ENCODE results near the gene FN1.

The FN1 gene

GRCh38 chr2:215356334-215356947, 79.4 kb downstream of the FN1 start:
- no peak for DNase-seq (ENCODE audit: low read depth)
- no peak overlapping the region for H3K4me3 ChIP-seq (replicated peaks; ENCODE audit: low read depth, low read length)
- no peak for TF ChIP-seq CTCF (IDR thresholded peaks at IDR 0.05; ENCODE audit: low read length, missing control alignments)

GRCh38 chr2:215355801-215356200, 80.1 kb downstream of the FN1 start:
- peak; percentile 73 for DNase-seq (ENCODE audit: low read depth)
- no peak for TF ChIP-seq CTCF (IDR thresholded peaks at IDR 0.05; ENCODE audit: low read length, missing control alignments)
- no peak overlapping the region for H3K4me3 ChIP-seq (replicated peaks; ENCODE audit: low read depth, low read length)

GRCh38 chr2:215354771-215355695, 80.8 kb downstream of the FN1 start:
- DNase-seq (ENCODE audit: low read depth): peak; percentile 74
- no peak for TF ChIP-seq CTCF (IDR thresholded peaks at IDR 0.05; ENCODE audit: low read length, missing control alignments)
- no peak overlapping the region for H3K4me3 ChIP-seq (replicated peaks; ENCODE audit: low read depth, low read length)

- no peak overlapping the region for H3K4me3 ChIP-seq (replicated peaks; ENCODE audit: low read depth, low read length)
- peak; percentile 23 for DNase-seq (ENCODE audit: low read depth)
- TF ChIP-seq CTCF (IDR thresholded peaks at IDR 0.05; ENCODE audit: low read length, missing control alignments): no peak
These were observed 83.3 kb downstream of the FN1 start for GRCh38 chr2:215352602-215353001.

GRCh38 chr2:215347878-215348277, 88.0 kb downstream of the FN1 start:
- TF ChIP-seq CTCF (IDR thresholded peaks at IDR 0.05; ENCODE audit: low read length, missing control alignments): no peak
- no peak overlapping the region for H3K4me3 ChIP-seq (replicated peaks; ENCODE audit: low read depth, low read length)

GRCh38 chr2:215338883-215339679, 96.8 kb downstream of the FN1 start:
- no peak for DNase-seq (ENCODE audit: low read depth)
- TF ChIP-seq CTCF (IDR thresholded peaks at IDR 0.05; ENCODE audit: low read length, missing control alignments): no peak
- no peak overlapping the region for H3K4me3 ChIP-seq (replicated peaks; ENCODE audit: low read depth, low read length)

More at GRCh38 chr2:215347878-215348277, 88.0 kb downstream of the FN1 start:
- DNase-seq (ENCODE audit: low read depth): no peak
